Bronchial smooth muscle cell (primary cell): ENCODE results near the gene ART3. TPM values are rescaled to one million over a fixed set of nuclear protein-coding genes. Genes with fewer than 3 reads are reported as not detected.

Source experiments
- total RNA-seq: library from RNA; depleted of rRNA; stranded (reverse); fragments of >200 nt; gene quantifications from 2 replicates; pipeline ENCODE4 v1.2.1, GENCODE V29; 2014

ART3 gene, protein sequence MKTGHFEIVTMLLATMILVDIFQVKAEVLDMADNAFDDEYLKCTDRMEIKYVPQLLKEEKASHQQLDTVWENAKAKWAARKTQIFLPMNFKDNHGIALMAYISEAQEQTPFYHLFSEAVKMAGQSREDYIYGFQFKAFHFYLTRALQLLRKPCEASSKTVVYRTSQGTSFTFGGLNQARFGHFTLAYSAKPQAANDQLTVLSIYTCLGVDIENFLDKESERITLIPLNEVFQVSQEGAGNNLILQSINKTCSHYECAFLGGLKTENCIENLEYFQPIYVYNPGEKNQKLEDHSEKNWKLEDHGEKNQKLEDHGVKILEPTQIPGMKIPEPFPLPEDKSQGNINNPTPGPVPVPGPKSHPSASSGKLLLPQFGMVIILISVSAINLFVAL
- 0.09 and 0.16 TPM in 2 replicates for total RNA-seq

DNA sequence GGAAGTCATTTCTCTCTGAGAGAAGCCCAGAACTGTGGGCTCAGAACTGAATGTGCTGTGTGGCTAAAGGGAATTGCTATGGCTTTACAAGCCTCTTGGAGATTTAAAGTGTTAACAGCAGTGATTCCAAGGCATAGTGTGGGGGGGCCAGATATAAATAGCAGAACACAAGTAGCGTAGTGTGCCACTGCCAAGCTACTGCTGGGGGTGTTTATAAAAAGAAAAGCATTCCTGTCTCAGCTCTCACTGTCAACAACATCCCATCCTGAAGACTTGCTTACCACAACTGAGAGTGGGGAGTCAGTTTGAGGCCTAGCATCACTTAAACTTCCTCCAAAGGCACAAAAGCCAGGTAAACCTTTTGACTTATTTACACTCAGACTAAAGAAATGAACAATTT lies at the start of gene ART3:
ART3 (plus strand) TSS at position 242 of the 400 bp plus-strand sequence. CDS start 1,181 bp downstream, outside the sequence.

GRCh38 chr4:76035799-76036380 lies 38.6 kb upstream of the ART3 start, which contains the start of gene CXCL11:
Gene CXCL11 (minus strand): TSS chr4:76036070. CDS start chr4:76035987, 83 bp downstream.

DNA sequence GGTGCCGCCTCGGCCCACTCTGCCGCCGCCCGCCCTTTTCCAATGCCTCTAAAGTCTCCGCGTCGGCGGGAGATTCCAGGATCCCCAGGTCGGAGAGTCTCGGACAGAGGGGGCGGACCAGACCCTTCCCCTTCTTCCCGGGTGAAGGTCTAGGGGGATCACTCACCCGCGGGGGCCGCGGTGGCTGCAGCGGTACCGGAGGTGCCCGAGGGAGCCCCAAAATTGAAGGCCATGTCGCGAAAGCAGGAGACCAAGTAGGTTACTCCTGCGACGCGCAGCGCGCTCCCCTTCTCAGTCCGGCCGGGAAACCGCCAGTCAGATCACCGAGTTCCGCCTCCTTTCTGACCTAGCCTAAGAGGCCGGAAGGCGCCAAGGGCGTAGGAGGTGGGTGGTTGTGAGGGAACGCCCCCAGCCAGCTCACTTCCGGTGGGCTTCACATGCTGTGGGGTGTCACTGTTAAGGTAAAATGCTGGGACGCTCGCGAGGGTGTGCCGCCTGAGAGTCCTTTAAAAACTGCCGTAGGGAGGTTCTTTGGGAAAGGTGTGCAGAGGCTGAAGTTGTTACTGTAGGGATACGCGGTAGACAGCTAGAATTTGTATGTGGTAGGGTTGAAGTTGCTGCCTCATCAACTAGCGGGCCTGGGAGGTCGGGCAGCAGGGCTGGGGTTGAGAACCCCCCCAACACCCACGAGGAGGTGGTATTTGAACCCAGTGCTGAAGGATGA lies 73.8 kb downstream of the ART3 start, which contains the start of gene NUP54:
NUP54 (minus strand) TSS at position 256 of the 724 bp plus-strand sequence; CDS start at position 233, 23 bp downstream.

Other genes with a start within 250 kb of the ART3 start
- gene PPEF2, start 172.3 kb upstream of the ART3 start, total RNA-seq = not detected in 2 replicates
- 9.9 and 36.4 TPM in 2 replicates for gene NAAA, start 133.7 kb upstream of the ART3 start, total RNA-seq
- gene SDAD1, start 83.8 kb upstream of the ART3 start, total RNA-seq = 13.2 and 16.2 TPM in 2 replicates
- gene CXCL9, start 67.2 kb upstream of the ART3 start, total RNA-seq = not detected in 2 replicates
- gene CXCL10, start 51.2 kb upstream of the ART3 start, total RNA-seq = under 0.01 TPM in 1 of 2 replicates, not detected in the other
- not detected in 2 replicates for gene CXCL11, start 38.6 kb upstream of the ART3 start, total RNA-seq
- gene NUP54, start 73.7 kb downstream of the ART3 start, total RNA-seq = 39.1 and 73.7 TPM in 2 replicates
- gene SCARB2, start 139.1 kb downstream of the ART3 start, total RNA-seq = 235 and 442 TPM in 2 replicates
- gene FAM47E, start 177.0 kb downstream of the ART3 start, total RNA-seq = 0.32 and 1.4 TPM in 2 replicates
- 3.9 and 7.1 TPM in 2 replicates for gene STBD1, start 232.0 kb downstream of the ART3 start, total RNA-seq